Body of pancreas (tissue), 4 donors: ENCODE data around the gene ZNF775.

Experiments used
- POLR2A ChIP-seq, 3 donors: fragments of 450-650 bp; IDR thresholded peaks; one replicate each; pipeline ENCODE4 v1.6.1; 2016; ENCODE audit warnings: antibody characterized with exemption in 3 of 3, mild to moderate bottlenecking in 2 of 3
- TF ChIP-seq, protein P1 (sequence below), 7 experiments: fragments of 450-650 bp in 4 of 7; fragments of 200-600 bp in 3 of 7; sonication (generic) in 3 of 7; IDR thresholded peaks; one replicate each; pipeline ENCODE4 v1.5.1; 2016 to 2019; ENCODE audit warnings: antibody characterized with exemption in 7 of 7

GRCh38 chr7:150379441-150380379, 580 bp downstream of the ZNF775 start:
- TF ChIP-seq, protein P1, sequence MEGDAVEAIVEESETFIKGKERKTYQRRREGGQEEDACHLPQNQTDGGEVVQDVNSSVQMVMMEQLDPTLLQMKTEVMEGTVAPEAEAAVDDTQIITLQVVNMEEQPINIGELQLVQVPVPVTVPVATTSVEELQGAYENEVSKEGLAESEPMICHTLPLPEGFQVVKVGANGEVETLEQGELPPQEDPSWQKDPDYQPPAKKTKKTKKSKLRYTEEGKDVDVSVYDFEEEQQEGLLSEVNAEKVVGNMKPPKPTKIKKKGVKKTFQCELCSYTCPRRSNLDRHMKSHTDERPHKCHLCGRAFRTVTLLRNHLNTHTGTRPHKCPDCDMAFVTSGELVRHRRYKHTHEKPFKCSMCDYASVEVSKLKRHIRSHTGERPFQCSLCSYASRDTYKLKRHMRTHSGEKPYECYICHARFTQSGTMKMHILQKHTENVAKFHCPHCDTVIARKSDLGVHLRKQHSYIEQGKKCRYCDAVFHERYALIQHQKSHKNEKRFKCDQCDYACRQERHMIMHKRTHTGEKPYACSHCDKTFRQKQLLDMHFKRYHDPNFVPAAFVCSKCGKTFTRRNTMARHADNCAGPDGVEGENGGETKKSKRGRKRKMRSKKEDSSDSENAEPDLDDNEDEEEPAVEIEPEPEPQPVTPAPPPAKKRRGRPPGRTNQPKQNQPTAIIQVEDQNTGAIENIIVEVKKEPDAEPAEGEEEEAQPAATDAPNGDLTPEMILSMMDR (IDR thresholded peaks at IDR 0.05): no peak
- TF ChIP-seq POLR2A (IDR thresholded peaks at IDR 0.05): no peak
